ENCODE measurements around the gene DNM3. TPM values are rescaled to one million over a fixed set of nuclear protein-coding genes. Genes with fewer than 3 reads are reported as not detected.

Gene DNM3
- total RNA-seq, 1 donor from 2014 or later, result 2.1 TPM

DNA sequence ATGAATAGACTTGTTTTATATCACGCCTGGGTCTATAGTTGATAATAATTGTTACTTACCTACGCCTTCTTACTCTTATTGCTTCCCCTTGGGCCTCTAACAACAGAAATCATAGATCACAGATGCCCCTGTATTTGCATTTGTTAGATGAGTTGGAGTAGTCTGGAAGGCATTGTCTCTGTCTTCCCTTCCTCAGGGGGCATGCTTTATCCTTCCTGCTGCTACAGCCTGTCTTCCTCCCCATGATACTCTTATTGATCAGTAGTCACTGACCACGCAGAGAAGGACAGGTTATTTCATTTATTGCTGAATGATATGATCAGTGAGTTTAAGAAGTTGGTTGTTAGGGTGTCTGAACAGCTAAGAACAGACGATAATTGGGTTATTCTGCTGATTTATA, 98.4 kb downstream of the DNM3 start:
- no peak overlapping the region for H3K4me3 Mint-ChIP-seq
- H3K4me1 Mint-ChIP-seq (ENCODE audit: unreplicated experiment), result no peaks in the 10 kb centered on the region
- H3K27me3 Mint-ChIP-seq, result no peaks in the 10 kb centered on the region
- H3K9me3 Mint-ChIP-seq, result no peaks in the 10 kb centered on the region
- H3K27ac Mint-ChIP-seq, result no peak overlapping the region
- no peaks in the 10 kb centered on the region for H3K36me3 Mint-ChIP-seq
- TF ChIP-seq, protein P1, sequence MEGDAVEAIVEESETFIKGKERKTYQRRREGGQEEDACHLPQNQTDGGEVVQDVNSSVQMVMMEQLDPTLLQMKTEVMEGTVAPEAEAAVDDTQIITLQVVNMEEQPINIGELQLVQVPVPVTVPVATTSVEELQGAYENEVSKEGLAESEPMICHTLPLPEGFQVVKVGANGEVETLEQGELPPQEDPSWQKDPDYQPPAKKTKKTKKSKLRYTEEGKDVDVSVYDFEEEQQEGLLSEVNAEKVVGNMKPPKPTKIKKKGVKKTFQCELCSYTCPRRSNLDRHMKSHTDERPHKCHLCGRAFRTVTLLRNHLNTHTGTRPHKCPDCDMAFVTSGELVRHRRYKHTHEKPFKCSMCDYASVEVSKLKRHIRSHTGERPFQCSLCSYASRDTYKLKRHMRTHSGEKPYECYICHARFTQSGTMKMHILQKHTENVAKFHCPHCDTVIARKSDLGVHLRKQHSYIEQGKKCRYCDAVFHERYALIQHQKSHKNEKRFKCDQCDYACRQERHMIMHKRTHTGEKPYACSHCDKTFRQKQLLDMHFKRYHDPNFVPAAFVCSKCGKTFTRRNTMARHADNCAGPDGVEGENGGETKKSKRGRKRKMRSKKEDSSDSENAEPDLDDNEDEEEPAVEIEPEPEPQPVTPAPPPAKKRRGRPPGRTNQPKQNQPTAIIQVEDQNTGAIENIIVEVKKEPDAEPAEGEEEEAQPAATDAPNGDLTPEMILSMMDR (conservative IDR thresholded peaks at IDR 0.05), result no peak
- DNase-seq (ENCODE audit: extremely low spot score, unreplicated experiment), result no peak

GRCh38 chr1:171940368-171940767, 99.1 kb downstream of the DNM3 start:
- H3K27ac Mint-ChIP-seq, result no peak overlapping the region
- TF ChIP-seq, protein P1 (conservative IDR thresholded peaks at IDR 0.05), result no peak
- no peaks in the 10 kb centered on the region for H3K4me1 Mint-ChIP-seq (ENCODE audit: unreplicated experiment)
- H3K9me3 Mint-ChIP-seq, result no peaks in the 10 kb centered on the region
- H3K27me3 Mint-ChIP-seq, result no peaks in the 10 kb centered on the region
- H3K36me3 Mint-ChIP-seq, result no peaks in the 10 kb centered on the region
- DNase-seq (ENCODE audit: extremely low spot score, unreplicated experiment), result no peak
- H3K4me3 Mint-ChIP-seq, result no peak overlapping the region

DNA sequence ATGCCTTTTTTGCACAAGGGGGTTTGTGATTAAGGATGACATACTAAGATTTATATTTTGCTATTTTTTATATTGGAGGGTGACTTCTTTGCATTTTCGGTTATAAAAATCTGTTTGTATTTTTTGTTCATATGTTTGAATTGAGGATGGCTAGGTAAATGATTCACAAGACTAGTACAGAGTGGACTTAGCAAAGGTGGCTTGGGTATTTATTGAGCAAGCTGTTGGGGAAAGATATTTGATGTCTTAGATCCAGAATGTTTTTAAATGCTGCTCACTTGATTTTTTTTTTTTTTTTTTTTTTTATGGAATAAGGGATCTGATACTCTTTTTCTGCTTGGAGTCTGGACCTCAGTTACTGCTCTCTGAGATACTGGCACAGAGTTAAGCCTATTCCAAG, 100.6 kb downstream of the DNM3 start:
- H3K4me1 Mint-ChIP-seq (ENCODE audit: unreplicated experiment), result no peaks in the 10 kb centered on the region
- TF ChIP-seq, protein P1 (conservative IDR thresholded peaks at IDR 0.05), result no peak
- H3K27ac Mint-ChIP-seq, result no peak overlapping the region
- no peaks in the 10 kb centered on the region for H3K27me3 Mint-ChIP-seq
- DNase-seq (ENCODE audit: extremely low spot score, unreplicated experiment), result no peak
- peaks cover 3% of the 10 kb centered on the region for H3K9me3 Mint-ChIP-seq
- H3K36me3 Mint-ChIP-seq, result no peaks in the 10 kb centered on the region
- no peak overlapping the region for H3K4me3 Mint-ChIP-seq

- Mint-ChIP-seq H3K4me1 (ENCODE audit: unreplicated experiment) (no peaks in the 10 kb centered on the region), H3K27ac (no peak overlapping the region), H3K9me3 (peaks cover 3% of the 10 kb centered on the region), H3K4me3 (no peak overlapping the region), H3K36me3 (no peaks in the 10 kb centered on the region), H3K27me3 (no peaks in the 10 kb centered on the region)
- TF ChIP-seq, protein P1 (conservative IDR thresholded peaks at IDR 0.05), result no peak
- DNase-seq (ENCODE audit: extremely low spot score, unreplicated experiment), result no peak
These were observed 102.8 kb downstream of the DNM3 start for GRCh38 chr1:171943973-171944561.

- H3K4me3 Mint-ChIP-seq, result no peak overlapping the region
- H3K9me3 Mint-ChIP-seq, result peaks cover 3% of the 10 kb centered on the region
- peaks cover 4% of the 10 kb centered on the region for H3K27me3 Mint-ChIP-seq
- no peak overlapping the region for H3K27ac Mint-ChIP-seq
- no peak for DNase-seq (ENCODE audit: extremely low spot score, unreplicated experiment)
- no peaks in the 10 kb centered on the region for H3K36me3 Mint-ChIP-seq
- TF ChIP-seq, protein P1 (conservative IDR thresholded peaks at IDR 0.05), result no peak
- H3K4me1 Mint-ChIP-seq (ENCODE audit: unreplicated experiment), result no peaks in the 10 kb centered on the region
These were observed 107.2 kb downstream of the DNM3 start for GRCh38 chr1:171948511-171948910.

DNA sequence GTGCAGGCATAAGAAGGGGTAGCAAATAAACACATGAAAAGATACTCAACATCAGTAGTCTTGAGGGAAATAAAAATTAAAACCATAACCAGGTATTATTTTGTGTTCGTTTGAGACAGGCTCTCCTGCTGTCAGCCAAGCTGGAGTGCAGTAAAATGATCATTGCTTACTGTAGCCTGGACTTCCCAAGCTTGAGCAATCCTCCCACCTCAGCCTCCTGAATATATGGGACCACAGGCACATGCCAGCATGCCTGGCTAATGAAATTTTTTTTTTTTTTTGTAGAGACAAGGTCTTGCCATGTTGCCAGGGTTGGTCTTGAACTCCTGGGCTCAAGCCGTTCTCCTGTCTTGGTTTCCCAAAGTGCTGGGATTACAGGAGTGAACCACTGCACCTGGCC, 108.0 kb downstream of the DNM3 start:
- Mint-ChIP-seq H3K4me3 (no peak overlapping the region), H3K27me3 (peaks cover 4% of the 10 kb centered on the region), H3K4me1 (ENCODE audit: unreplicated experiment) (no peaks in the 10 kb centered on the region), H3K9me3 (peaks cover 3% of the 10 kb centered on the region), H3K36me3 (no peaks in the 10 kb centered on the region), H3K27ac (no peak overlapping the region)
- TF ChIP-seq, protein P1 (conservative IDR thresholded peaks at IDR 0.05), result no peak
- DNase-seq (ENCODE audit: extremely low spot score, unreplicated experiment), result no peak
